ENCODE measurements around the gene EXOC3L1.

Gene EXOC3L1

GRCh38 chr16:67146523-67147357, 43.2 kb downstream of the EXOC3L1 start:
- FAIRE-seq: no peak

- FAIRE-seq: no peak
These were observed 44.2 kb downstream of the EXOC3L1 start for GRCh38 chr16:67145746-67146145.

GRCh38 chr16:67144943-67145342, 45.0 kb downstream of the EXOC3L1 start:
- no peak for FAIRE-seq

GRCh38 chr16:67142342-67142741, 47.6 kb downstream of the EXOC3L1 start:
- no peak for FAIRE-seq

- no peak for FAIRE-seq
These were observed 48.5 kb downstream of the EXOC3L1 start for GRCh38 chr16:67141391-67141790.

- no peak for FAIRE-seq
These were observed 52.3 kb downstream of the EXOC3L1 start for GRCh38 chr16:67137605-67138004.
